A549 (cell line): ENCODE measurements around the gene CBFB.

ENCODE experiments used
- CEBPB ChIP-seq, 2 experiments: fragments of >200 bp in 1 of 2; sonication (Bioruptor Twin) in 1 of 2; formaldehyde crosslinking in 1 of 2; IDR thresholded peaks; 2 replicates each; pipeline ENCODE4 v1.6.1; 2012 to 2016
- CTCF ChIP-seq: fragments of >200 bp; sonication (Bioruptor Twin); formaldehyde crosslinking; IDR thresholded peaks from 3 replicates; pipeline ENCODE4 v1.5.1; 2016
- EP300 ChIP-seq, 2 experiments: fragments of >200 bp; sonication (Bioruptor Twin); formaldehyde crosslinking; IDR thresholded peaks; 2 replicates in 1 of 2; 3 replicates in 1 of 2; pipeline ENCODE4 v1.6.1; 2016 to 2017
- ESRRA ChIP-seq: fragments of 150-350 bp; IDR thresholded peaks from 2 replicates; pipeline ENCODE4 v1.6.1; 2014; ENCODE audit warnings: mild to moderate bottlenecking, low read length, borderline replicate concordance
- HOXA7 ChIP-seq: fragments of 250-450 bp; sonication (Bioruptor Pico); IDR thresholded peaks from 2 replicates; pipeline ENCODE4 v1.5.0; 2020; ENCODE audit warnings: mild to moderate bottlenecking, moderate library complexity
- JUN ChIP-seq, 2 experiments: fragments of >200 bp; sonication (Bioruptor Twin); formaldehyde crosslinking; IDR thresholded peaks; 2 replicates in 1 of 2; 3 replicates in 1 of 2; pipeline ENCODE4 v1.6.1; 2016 to 2017
- MYC ChIP-seq: IDR thresholded peaks from 2 replicates; pipeline ENCODE4 v1.6.1; 2012; ENCODE audit warnings: mild to moderate bottlenecking, inconsistent platforms, low read length, improper control_type of control experiment, borderline replicate concordance
- POLR2AphosphoS2 ChIP-seq: conservative IDR thresholded peaks from 2 replicates; pipeline ENCODE4 v1.6.1; 2012; ENCODE audit warnings: low read length, improper control_type of control experiment, inconsistent platforms
- RCOR1 ChIP-seq: fragments of 150-350 bp; IDR thresholded peaks from 2 replicates; pipeline ENCODE4 v1.6.1; 2014; ENCODE audit warnings: antibody characterized with exemption, low read length, low read depth
- RFX5 ChIP-seq: fragments of 450-650 bp; IDR thresholded peaks from 2 replicates; pipeline ENCODE4 v1.7.1; 2014; ENCODE audit warnings: antibody characterized with exemption, mild to moderate bottlenecking, moderate library complexity
- USF2 ChIP-seq: fragments of 450-650 bp; IDR thresholded peaks from 2 replicates; pipeline ENCODE4 v1.6.1; 2014; ENCODE audit warnings: antibody characterized with exemption
- ZNF302 ChIP-seq: fragments of 250-450 bp; sonication (Bioruptor Pico); IDR thresholded peaks from 2 replicates; pipeline ENCODE4 v1.9.0; 2021; ENCODE audit warnings: inconsistent platforms, mild to moderate bottlenecking, moderate library complexity

- TF ChIP-seq CTCF = no peak
- TF ChIP-seq POLR2AphosphoS2 = no peak
- TF ChIP-seq CEBPB (IDR thresholded peaks at IDR 0.05) = no peak
- no peak for TF ChIP-seq JUN (IDR thresholded peaks at IDR 0.05)
- no peak for TF ChIP-seq EP300 (IDR thresholded peaks at IDR 0.05)
- no peak for TF ChIP-seq RCOR1
- no peak for TF ChIP-seq MYC
- no peak for TF ChIP-seq HOXA7 (CRISPR knock-in tag)
- no peak for TF ChIP-seq USF2
- no peak for TF ChIP-seq ZNF302 (CRISPR knock-in tag)
- TF ChIP-seq RFX5 = no peak
- TF ChIP-seq ESRRA = no peak
Observed at GRCh38 chr16:67108489-67108888, 79.5 kb downstream of the CBFB start.
